Measurements from ENCODE around the gene RAB33B. TPM values are rescaled to one million over a fixed set of nuclear protein-coding genes. Genes with fewer than 3 reads are reported as not detected.

The RAB33B gene
- total RNA-seq, 1 donor from 2014 or later: 11.8 TPM

- Histone ChIP-seq H3K27ac (ENCODE audit: low read depth, low read length) (no peak overlapping the region), H3K4me2 (ENCODE audit: low read length) (no peak overlapping the region), H3K27me3 (ENCODE audit: insufficient read depth, low read length) (no peaks in the 10 kb centered on the region), H3K9ac (ENCODE audit: low read length) (no peak overlapping the region), H3K36me3 (ENCODE audit: insufficient read depth, low read length) (peaks cover 4% of the 10 kb centered on the region), H2AFZ (ENCODE audit: low read depth, low read length) (no peak overlapping the region), H3K79me2 (ENCODE audit: insufficient read depth, low read length) (no peaks in the 10 kb centered on the region), H3K9me3 (ENCODE audit: insufficient read depth, low read depth, low read length) (no peaks in the 10 kb centered on the region), H3K4me3 (ENCODE audit: insufficient read depth, low read depth, low read length) (no peak overlapping the region), H3K4me1 (ENCODE audit: insufficient read depth, low read length) (no peaks in the 10 kb centered on the region), H4K20me1 (ENCODE audit: insufficient read depth, low read length) (no peaks in the 10 kb centered on the region)
- Mint-ChIP-seq H3K4me1 (ENCODE audit: low read depth, unreplicated experiment) (peaks cover 8% of the 10 kb centered on the region), H3K27ac (ENCODE audit: unreplicated experiment) (no peak overlapping the region), H3K27me3 (ENCODE audit: low read depth, unreplicated experiment) (no peaks in the 10 kb centered on the region), H3K4me3 (ENCODE audit: unreplicated experiment) (no peak overlapping the region), H3K36me3 (ENCODE audit: low read depth, unreplicated experiment) (peaks cover 7% of the 10 kb centered on the region), H3K9me3 (ENCODE audit: unreplicated experiment) (no peaks in the 10 kb centered on the region)
- DNase-seq (ENCODE audit: low read depth): no peak
- no peak for TF ChIP-seq EZH2 (IDR thresholded peaks at IDR 0.05; ENCODE audit: insufficient read depth, low read length)
- no peak for FAIRE-seq
Measured at GRCh38 chr4:139503622-139504166, 49.8 kb downstream of the RAB33B start.

GRCh38 chr4:139506774-139507173 is 52.9 kb downstream of the RAB33B start:
- Mint-ChIP-seq H3K27me3 (ENCODE audit: low read depth, unreplicated experiment) (no peaks in the 10 kb centered on the region), H3K27ac (ENCODE audit: unreplicated experiment) (no peak overlapping the region), H3K9me3 (ENCODE audit: unreplicated experiment) (no peaks in the 10 kb centered on the region), H3K4me3 (ENCODE audit: unreplicated experiment) (no peak overlapping the region), H3K4me1 (ENCODE audit: low read depth, unreplicated experiment) (peaks cover 10% of the 10 kb centered on the region), H3K36me3 (ENCODE audit: low read depth, unreplicated experiment) (peaks cover 27% of the 10 kb centered on the region)
- Histone ChIP-seq H2AFZ (ENCODE audit: low read depth, low read length) (no peak overlapping the region), H3K27ac (ENCODE audit: low read depth, low read length) (no peak overlapping the region), H3K36me3 (ENCODE audit: insufficient read depth, low read length) (peaks cover 17% of the 10 kb centered on the region), H3K4me2 (ENCODE audit: low read length) (no peak overlapping the region), H4K20me1 (ENCODE audit: insufficient read depth, low read length) (no peaks in the 10 kb centered on the region), H3K9ac (ENCODE audit: low read length) (no peak overlapping the region), H3K79me2 (ENCODE audit: insufficient read depth, low read length) (no peaks in the 10 kb centered on the region), H3K4me1 (ENCODE audit: insufficient read depth, low read length) (peaks cover 7% of the 10 kb centered on the region), H3K27me3 (ENCODE audit: insufficient read depth, low read length) (no peaks in the 10 kb centered on the region), H3K4me3 (ENCODE audit: insufficient read depth, low read depth, low read length) (no peak overlapping the region), H3K9me3 (ENCODE audit: insufficient read depth, low read depth, low read length) (no peaks in the 10 kb centered on the region)
- no peak for TF ChIP-seq CTCF (IDR thresholded peaks at IDR 0.05; ENCODE audit: insufficient read depth, low read depth, low read length)
- TF ChIP-seq EZH2 (IDR thresholded peaks at IDR 0.05; ENCODE audit: insufficient read depth, low read length): no peak
- DNase-seq (ENCODE audit: low read depth): no peak
- no peak for FAIRE-seq

- FAIRE-seq: no peak
- no peak overlapping the region for H3K27ac Mint-ChIP-seq (ENCODE audit: unreplicated experiment)
Measured at GRCh38 chr4:139508581-139509237, 54.8 kb downstream of the RAB33B start.

More at GRCh38 chr4:139508581-139509237, 54.8 kb downstream of the RAB33B start:
- Histone ChIP-seq H3K4me2 (ENCODE audit: low read length) (no peak overlapping the region), H2AFZ (ENCODE audit: low read depth, low read length) (no peak overlapping the region), H3K4me3 (ENCODE audit: insufficient read depth, low read depth, low read length) (no peak overlapping the region), H3K36me3 (ENCODE audit: insufficient read depth, low read length) (peaks cover 17% of the 10 kb centered on the region), H3K4me1 (ENCODE audit: insufficient read depth, low read length) (peaks cover 7% of the 10 kb centered on the region), H3K27me3 (ENCODE audit: insufficient read depth, low read length) (no peaks in the 10 kb centered on the region), H4K20me1 (ENCODE audit: insufficient read depth, low read length) (no peaks in the 10 kb centered on the region), H3K79me2 (ENCODE audit: insufficient read depth, low read length) (no peaks in the 10 kb centered on the region), H3K9ac (ENCODE audit: low read length) (no peak overlapping the region), H3K27ac (ENCODE audit: low read depth, low read length) (no peak overlapping the region), H3K9me3 (ENCODE audit: insufficient read depth, low read depth, low read length) (no peaks in the 10 kb centered on the region)
- DNase-seq (ENCODE audit: low read depth): no peak
- no peaks in the 10 kb centered on the region for H3K9me3 Mint-ChIP-seq (ENCODE audit: unreplicated experiment)
- no peak for TF ChIP-seq EZH2 (IDR thresholded peaks at IDR 0.05; ENCODE audit: insufficient read depth, low read length)
- no peak for TF ChIP-seq CTCF (IDR thresholded peaks at IDR 0.05; ENCODE audit: insufficient read depth, low read depth, low read length)
- H3K4me3 Mint-ChIP-seq (ENCODE audit: unreplicated experiment): no peak overlapping the region
- H3K4me1 Mint-ChIP-seq (ENCODE audit: low read depth, unreplicated experiment): peaks cover 10% of the 10 kb centered on the region
- no peaks in the 10 kb centered on the region for H3K27me3 Mint-ChIP-seq (ENCODE audit: low read depth, unreplicated experiment)
- peaks cover 33% of the 10 kb centered on the region for H3K36me3 Mint-ChIP-seq (ENCODE audit: low read depth, unreplicated experiment)
